WI38 (cell line): Measurements from ENCODE around the gene PTGIS.
"Not testable (repeated sequence)": the region's sequence is repeated elsewhere in the genome, so short reads cannot be mapped to it uniquely, and the experiment has no call there.

Experiments used
- H3K4me3 ChIP-seq: 2 replicates; pipeline ENCODE4 v1.5.1; 2011; ENCODE audit warnings: low read depth, mild to moderate bottlenecking, control low read depth, low read length
- TF ChIP-seq, protein P1 (sequence below): IDR thresholded peaks from 2 replicates; pipeline ENCODE4 v1.5.1; 2012; ENCODE audit warnings: low read depth, mild to moderate bottlenecking, control low read depth, low read length

Gene PTGIS

DNA sequence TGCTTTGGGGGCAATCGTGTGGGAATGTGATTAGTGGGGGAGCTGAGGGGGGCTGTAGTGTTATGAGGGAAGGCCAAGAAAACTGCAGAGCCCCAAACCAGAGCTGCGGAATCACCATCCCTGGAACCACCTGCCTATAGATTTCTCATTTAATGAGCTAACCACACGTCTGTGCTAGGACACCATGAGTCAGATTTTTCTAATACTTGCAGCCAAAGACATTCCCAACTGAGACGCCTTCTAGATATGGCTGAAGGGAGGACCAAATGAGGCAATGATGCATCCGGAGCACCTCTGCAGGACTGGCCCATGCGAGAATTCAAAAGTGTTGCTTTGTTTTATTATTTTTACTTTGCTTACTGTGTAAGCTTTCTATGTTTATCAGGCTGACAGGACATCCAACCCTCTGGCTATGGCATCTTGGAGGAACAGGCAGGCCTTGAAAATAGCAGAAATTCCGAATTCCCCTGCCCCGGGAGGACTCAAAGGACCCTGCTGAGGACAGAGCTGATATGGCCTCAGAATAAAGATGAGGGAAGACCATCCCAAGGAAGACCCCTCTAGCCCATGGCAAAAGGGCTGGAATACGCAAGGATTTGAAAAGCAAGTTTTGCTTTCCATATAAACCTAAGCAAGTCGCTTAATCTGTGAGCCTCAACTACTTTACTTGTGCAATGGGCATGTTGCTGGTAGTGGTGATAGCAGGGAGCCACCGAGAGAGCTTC lies 3.1 kb upstream of the PTGIS start:
- H3K4me3 ChIP-seq: no peak overlapping the region
- TF ChIP-seq, protein P1, sequence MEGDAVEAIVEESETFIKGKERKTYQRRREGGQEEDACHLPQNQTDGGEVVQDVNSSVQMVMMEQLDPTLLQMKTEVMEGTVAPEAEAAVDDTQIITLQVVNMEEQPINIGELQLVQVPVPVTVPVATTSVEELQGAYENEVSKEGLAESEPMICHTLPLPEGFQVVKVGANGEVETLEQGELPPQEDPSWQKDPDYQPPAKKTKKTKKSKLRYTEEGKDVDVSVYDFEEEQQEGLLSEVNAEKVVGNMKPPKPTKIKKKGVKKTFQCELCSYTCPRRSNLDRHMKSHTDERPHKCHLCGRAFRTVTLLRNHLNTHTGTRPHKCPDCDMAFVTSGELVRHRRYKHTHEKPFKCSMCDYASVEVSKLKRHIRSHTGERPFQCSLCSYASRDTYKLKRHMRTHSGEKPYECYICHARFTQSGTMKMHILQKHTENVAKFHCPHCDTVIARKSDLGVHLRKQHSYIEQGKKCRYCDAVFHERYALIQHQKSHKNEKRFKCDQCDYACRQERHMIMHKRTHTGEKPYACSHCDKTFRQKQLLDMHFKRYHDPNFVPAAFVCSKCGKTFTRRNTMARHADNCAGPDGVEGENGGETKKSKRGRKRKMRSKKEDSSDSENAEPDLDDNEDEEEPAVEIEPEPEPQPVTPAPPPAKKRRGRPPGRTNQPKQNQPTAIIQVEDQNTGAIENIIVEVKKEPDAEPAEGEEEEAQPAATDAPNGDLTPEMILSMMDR: no peak

DNA sequence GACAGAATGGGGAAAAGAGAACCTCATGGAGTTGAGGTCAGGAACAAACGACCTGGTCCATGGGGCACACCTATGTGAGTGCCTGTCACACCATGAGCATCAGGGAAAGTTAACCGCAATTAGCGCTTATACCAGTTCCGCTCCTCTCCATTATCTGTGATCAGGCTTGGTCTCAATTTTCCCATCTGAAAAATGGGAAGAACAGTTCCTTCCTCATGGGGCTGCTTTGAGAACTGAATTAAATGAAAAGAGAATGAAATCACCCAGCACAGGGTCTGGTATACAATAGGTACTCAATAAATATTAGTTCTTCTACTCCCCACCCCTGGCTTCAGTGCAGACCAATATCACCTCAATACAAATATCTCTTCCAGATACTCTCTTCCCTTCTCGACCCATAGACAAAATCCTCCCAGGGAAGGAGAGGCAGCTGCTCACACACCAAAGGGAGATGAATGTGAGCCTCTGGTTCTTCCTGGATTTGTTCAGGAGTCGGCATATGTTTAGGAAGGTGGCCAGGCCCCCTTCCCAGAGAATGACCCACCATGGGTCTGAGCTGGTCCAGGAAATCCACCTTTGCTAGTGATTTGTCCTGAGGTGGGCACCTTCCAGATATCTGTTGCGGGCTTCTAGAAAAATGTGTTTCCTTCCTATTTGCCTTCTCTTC lies 2.4 kb upstream of the PTGIS start:
- TF ChIP-seq, protein P1: no peak
- no peak overlapping the region for H3K4me3 ChIP-seq

DNA sequence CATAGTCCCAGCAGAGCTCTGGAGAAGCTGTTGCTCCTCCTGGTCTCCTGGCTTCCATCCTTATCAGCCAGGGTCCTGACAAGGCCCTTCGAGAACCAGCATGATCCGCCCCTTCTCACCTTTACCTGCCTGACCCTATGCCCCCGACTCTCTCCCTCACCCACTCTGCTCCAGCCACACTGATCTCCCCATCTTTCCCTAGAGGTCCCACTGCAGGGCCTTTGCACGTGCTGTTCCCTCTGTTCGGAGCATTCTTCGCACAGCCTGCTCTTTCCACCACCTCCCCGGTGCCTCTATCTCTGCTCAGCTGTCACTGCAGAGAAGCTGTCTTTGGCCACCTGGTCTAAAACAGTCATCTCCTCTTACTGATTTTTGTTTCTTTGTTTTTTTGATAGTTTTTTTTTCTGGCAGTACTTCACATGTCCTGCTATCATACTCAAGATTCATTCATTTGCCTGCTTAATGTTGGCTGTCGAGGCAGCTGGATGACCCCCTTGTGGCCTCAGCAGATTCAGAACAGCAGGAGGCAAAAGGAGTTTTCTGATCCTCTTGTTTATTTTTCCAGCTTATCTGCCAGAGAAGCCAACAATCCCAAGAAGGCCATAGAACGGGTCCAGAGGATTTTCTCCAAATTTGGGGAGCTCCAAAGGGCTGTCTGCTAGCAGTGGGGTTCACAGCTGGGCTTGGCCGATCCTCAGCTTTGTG lies 1.6 kb upstream of the PTGIS start:
- TF ChIP-seq, protein P1: no peak
- no peak overlapping the region for H3K4me3 ChIP-seq

DNA sequence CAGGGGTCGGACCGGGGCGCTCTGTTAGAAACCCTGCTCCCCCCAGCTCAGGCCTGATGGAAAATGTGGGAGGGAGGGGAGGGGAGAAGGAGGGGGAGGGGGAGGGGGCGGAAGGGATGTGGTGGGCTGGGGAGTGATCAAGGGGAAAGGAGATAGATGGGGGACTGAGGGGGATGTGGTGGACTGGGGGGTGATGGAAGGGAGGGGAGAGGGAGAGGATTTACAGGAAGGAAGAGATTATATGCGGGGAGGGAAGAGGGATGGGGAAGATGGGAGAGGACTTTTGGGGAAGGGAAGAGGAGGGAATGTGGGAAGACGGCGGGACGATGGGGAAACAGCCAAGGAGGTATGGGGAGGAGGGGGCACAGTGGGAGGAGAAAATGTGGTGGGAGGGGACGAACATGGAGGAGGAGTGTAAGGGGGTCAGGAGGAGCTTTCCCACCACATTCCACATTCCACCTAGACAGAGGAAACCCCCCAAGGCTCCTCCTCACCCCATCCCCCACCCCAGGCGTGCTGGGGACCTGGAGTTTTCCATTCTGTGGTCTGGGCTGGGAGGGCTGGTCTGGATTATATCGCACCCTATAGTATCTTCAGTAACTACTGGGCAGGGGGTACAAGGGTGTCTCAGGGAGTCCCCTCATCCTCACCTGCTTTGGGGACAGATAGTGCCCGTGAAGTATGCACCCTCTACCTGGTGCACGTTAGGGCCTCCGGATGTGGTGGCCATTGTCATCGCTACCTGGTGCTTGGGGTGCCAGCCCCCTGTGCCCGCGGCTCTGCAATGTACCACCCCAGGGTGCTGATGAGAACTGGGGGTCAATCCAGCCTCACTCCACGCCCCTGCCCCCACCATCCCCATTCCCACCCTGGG lies 578 bp upstream of the PTGIS start:
- TF ChIP-seq, protein P1: no peak
- H3K4me3 ChIP-seq: no peak overlapping the region

DNA sequence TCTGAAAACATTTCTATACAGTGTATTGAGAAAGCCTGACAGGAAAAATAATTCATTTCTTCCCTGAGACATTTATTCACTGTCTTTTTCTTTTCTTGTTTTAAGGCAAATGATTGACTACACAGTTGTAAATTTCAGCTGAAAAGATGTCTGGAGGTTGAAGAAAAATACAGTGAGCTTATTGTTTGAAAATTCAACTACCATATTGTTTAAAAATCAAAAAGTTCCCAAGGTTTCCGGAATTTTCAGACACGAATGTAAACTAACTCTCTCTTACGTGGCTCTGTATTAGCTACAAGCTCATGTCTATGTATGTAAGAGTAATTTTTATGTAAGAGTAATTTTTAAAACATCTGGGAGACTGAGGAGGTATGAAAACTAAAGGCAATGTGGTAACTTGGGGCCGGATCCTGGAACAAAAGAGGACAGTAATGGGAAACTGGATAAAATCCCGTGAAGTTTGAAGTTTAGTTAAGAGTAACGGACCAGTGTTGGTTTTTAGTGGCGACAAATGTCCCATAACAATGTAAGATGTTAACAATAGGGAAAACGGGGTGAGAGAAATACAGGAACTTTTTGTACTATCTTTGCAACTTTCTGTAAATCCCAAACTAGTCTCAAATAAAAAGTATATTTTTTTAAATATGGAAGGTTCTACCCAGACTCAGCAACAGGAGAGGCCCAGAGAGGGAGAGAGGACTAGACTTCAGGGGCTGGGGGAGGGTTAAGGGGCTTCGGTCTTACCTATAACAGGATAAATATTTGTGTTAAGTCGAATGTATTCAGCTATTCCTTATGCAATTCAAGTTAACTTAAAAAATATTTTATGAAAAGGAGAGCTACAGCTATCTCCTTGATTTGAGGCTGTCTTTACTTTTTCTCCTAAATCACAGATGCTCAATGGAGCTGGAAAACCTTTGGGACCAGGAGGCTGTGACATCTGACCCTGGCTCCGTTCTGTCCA lies 1.3 kb downstream of the PTGIS start:
- TF ChIP-seq, protein P1: no peak
- H3K4me3 ChIP-seq: no peak overlapping the region

DNA sequence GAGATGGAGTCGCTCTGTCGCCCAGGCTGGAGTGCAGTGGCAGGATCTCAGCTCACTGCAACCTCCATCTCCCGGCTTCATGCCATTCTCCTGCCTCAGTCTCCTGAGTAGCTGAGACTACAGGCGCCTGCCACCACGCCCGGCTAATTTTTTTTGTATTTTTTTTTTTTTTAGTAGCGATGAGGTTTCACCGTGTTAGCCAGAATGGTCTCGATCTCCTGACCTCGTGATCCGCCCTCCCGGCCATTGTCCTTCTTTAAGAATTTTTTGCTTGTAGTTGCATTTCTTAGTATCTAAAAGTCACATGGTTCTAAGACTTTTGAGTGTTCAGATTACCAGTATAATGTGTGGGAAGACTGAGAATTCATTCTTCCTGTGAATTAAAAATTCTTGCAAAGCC lies 2.9 kb downstream of the PTGIS start:
- not testable (repeated sequence) for H3K4me3 ChIP-seq
